ENCODE data around the gene SEPHS2.

Gene SEPHS2

DNA sequence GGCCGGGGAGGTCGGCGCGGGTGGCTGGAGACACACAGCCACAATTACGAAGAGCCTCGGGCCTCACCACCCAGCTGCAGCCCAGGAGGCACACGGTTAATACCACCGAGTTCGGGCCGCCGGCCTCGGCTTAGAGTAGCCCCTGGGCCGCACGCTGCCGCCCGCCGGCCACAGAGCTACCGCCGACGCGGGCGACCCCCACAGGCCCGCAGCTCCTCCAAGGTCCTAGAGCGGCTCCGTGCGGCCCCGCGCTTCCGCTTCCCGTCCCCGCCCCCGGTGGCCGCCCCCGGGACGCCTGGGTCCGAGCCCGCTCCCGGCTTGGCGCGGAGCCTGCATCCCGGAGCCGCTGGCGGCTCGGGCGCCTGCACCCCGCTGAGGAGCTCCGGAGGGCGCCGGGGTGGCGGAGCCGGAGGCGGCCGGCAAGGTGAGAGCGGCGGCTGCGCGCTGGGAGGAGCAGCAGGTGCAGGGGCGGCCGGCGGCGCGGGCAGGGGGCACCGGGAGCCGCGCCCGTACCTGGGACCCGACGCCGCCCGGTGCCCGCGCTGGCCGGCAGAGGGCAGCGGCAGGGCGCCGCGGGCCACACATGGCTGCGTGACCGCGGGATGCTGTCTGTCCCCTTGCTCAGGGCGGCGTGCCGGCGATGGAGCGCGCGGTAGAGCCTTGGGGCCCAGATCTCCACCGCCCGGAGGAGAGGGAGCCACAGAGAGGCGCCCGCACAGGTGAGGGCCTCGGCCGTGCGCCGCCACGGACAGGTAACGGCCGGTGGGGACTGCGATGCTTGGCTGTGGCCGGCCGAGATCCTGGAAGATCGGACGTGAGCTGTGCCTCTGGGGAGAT is 50.3 kb downstream of the SEPHS2 start, which contains the start of gene ZNF48 (continued):
- TF ChIP-seq, protein P1, sequence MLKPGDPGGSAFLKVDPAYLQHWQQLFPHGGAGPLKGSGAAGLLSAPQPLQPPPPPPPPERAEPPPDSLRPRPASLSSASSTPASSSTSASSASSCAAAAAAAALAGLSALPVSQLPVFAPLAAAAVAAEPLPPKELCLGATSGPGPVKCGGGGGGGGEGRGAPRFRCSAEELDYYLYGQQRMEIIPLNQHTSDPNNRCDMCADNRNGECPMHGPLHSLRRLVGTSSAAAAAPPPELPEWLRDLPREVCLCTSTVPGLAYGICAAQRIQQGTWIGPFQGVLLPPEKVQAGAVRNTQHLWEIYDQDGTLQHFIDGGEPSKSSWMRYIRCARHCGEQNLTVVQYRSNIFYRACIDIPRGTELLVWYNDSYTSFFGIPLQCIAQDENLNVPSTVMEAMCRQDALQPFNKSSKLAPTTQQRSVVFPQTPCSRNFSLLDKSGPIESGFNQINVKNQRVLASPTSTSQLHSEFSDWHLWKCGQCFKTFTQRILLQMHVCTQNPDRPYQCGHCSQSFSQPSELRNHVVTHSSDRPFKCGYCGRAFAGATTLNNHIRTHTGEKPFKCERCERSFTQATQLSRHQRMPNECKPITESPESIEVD (tag by site-specific recombination; IDR thresholded peaks at IDR 0.05): no peak
- TF ChIP-seq ZNF664 (tag by site-specific recombination; IDR thresholded peaks at IDR 0.05) (no peak), ZNF133 (tag by site-specific recombination; IDR thresholded peaks at IDR 0.05) (no peak), ZNF146 (tag by site-specific recombination; IDR thresholded peaks at IDR 0.05) (peak; percentile 9; the same call in 1 of the 2 replicates), ZNF155 (tag by site-specific recombination; IDR thresholded peaks at IDR 0.05) (no peak), ZIC2 (tag by site-specific recombination; IDR thresholded peaks at IDR 0.05) (peak; percentile 68), WT1 (tag by site-specific recombination; IDR thresholded peaks at IDR 0.05) (no peak), INSM2 (tag by site-specific recombination; IDR thresholded peaks at IDR 0.05) (peak; percentile 37; the same call in 1 of the 2 replicates), KLF9 (tag by site-specific recombination; IDR thresholded peaks at IDR 0.05; ENCODE audit: low read depth) (peak; percentile 78), ZFP69B (tag by site-specific recombination; IDR thresholded peaks at IDR 0.05) (peak; percentile 69), ZNF350 (tag by site-specific recombination; IDR thresholded peaks at IDR 0.05) (no peak), OSR2 (tag by site-specific recombination; IDR thresholded peaks at IDR 0.05) (peak; percentile 53), HOXA7 (CRISPR knock-in tag; IDR thresholded peaks at IDR 0.05; ENCODE audit: borderline replicate concordance) (no peak), ZNF768 (tag by site-specific recombination; IDR thresholded peaks at IDR 0.05) (peak; percentile 42; the same call in 1 of the 2 replicates), GLI4 (tag by site-specific recombination; IDR thresholded peaks at IDR 0.05) (0 out of 2 replicates have a peak, but pooled peaks have one; percentile 29), BCL11A (tag by site-specific recombination; IDR thresholded peaks at IDR 0.05; ENCODE audit: low read depth) (0 out of 2 replicates have a peak, but pooled peaks have one; percentile 31), ZNF555 (tag by site-specific recombination; conservative IDR thresholded peaks at IDR 0.05) (no peak), ZNF776 (tag by site-specific recombination; IDR thresholded peaks at IDR 0.05; ENCODE audit: borderline replicate concordance) (no peak), ZNF514 (tag by site-specific recombination; IDR thresholded peaks at IDR 0.05) (no peak), ZNF394 (tag by site-specific recombination; IDR thresholded peaks at IDR 0.05; ENCODE audit: borderline replicate concordance) (peak; percentile 74), ZBTB21 (tag by site-specific recombination; IDR thresholded peaks at IDR 0.05) (no peak), ZNF449 (tag by site-specific recombination; IDR thresholded peaks at IDR 0.05) (peak; percentile 50; the same call in 1 of the 2 replicates), ZNF626 (tag by site-specific recombination; IDR thresholded peaks at IDR 0.05) (no peak), KLF7 (tag by site-specific recombination; IDR thresholded peaks at IDR 0.05; ENCODE audit: borderline replicate concordance) (peak; percentile 78), ZNF184 (tag by site-specific recombination; IDR thresholded peaks at IDR 0.05) (peak; percentile 75; the same call in 1 of the 2 replicates), ZNF302 (tag by site-specific recombination; IDR thresholded peaks at IDR 0.05; ENCODE audit: low read depth) (no peak), ZNF677 (tag by site-specific recombination; IDR thresholded peaks at IDR 0.05) (peak; percentile 50; the same call in 1 of the 2 replicates), BCL6B (tag by site-specific recombination; IDR thresholded peaks at IDR 0.05) (no peak)
- TF ChIP-seq, protein P2, sequence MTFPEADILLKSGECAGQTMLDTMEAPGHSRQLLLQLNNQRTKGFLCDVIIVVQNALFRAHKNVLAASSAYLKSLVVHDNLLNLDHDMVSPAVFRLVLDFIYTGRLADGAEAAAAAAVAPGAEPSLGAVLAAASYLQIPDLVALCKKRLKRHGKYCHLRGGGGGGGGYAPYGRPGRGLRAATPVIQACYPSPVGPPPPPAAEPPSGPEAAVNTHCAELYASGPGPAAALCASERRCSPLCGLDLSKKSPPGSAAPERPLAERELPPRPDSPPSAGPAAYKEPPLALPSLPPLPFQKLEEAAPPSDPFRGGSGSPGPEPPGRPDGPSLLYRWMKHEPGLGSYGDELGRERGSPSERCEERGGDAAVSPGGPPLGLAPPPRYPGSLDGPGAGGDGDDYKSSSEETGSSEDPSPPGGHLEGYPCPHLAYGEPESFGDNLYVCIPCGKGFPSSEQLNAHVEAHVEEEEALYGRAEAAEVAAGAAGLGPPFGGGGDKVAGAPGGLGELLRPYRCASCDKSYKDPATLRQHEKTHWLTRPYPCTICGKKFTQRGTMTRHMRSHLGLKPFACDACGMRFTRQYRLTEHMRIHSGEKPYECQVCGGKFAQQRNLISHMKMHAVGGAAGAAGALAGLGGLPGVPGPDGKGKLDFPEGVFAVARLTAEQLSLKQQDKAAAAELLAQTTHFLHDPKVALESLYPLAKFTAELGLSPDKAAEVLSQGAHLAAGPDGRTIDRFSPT (tag by site-specific recombination; IDR thresholded peaks at IDR 0.05): peak; percentile 58; the same call in 1 of the 2 replicates

All from HEK293 (cell line).